ENCODE data around the gene RNF144A. TPM values are rescaled to one million over a fixed set of nuclear protein-coding genes. Genes with fewer than 3 reads are reported as not detected.

The RNF144A gene
- total and polyA plus RNA-seq, 2 of the 13 experiments (the other 11 are each of a cell fraction or from before 2014, with no cell fraction given), result 13.9 to 16.5 TPM

- FAIRE-seq, result no peak
- Histone ChIP-seq H2AFZ (ENCODE audit: low read length) (no peak overlapping the region), H3K4me1 (ENCODE audit: insufficient read depth, low read length) (no peaks in the 10 kb centered on the region), H4K20me1 (ENCODE audit: insufficient read depth, low read length) (no peaks in the 10 kb centered on the region), H3K9ac (ENCODE audit: insufficient read depth, low read depth, low read length) (no peak overlapping the region), H3K36me3 (replicated peaks in 1 of 2; ENCODE audit: control insufficient read depth in 1 of 2, insufficient read depth in 2 of 2, low read length in 2 of 2) (no peaks in the 10 kb centered on the region; a peak in 2 of 5 replicates), H3K4me3 (replicated peaks in 1 of 3; ENCODE audit: insufficient read depth in 1 of 3, low read depth in 2 of 3, low read length in 3 of 3) (no peak overlapping the region), H3K4me2 (ENCODE audit: low read depth, low read length) (no peak overlapping the region), H3K9me3 (ENCODE audit: low read length) (no peaks in the 10 kb centered on the region), H3K27ac (ENCODE audit: extremely low read length, insufficient read depth, low read length) (no peak overlapping the region), H3K79me2 (ENCODE audit: insufficient read depth, low read length) (no peaks in the 10 kb centered on the region), H3K27me3 (ENCODE audit: control insufficient read depth in 1 of 2, insufficient read depth in 2 of 2, low read length in 2 of 2) (no peaks in the 10 kb centered on the region)
- 89% methylated on average over 10 of the region's 10 CpGs for WGBS (ENCODE audit: low lambda C conversion rate)
- DNase-seq (ENCODE audit: low spot score), result peak; percentile 21
- BruUV-seq (replicated peaks), result no TSS peak
- TF ChIP-seq STAG1 (CRISPR knock-in tag; IDR thresholded peaks at IDR 0.05) (peak; percentile 47), SMC3 (IDR thresholded peaks at IDR 0.05; ENCODE audit: low read length) (0 out of 2 replicates have a peak, but pooled peaks have one; percentile 9), HDAC1 (CRISPR knock-in tag; IDR thresholded peaks at IDR 0.05) (no peak), CTCF (CRISPR knock-in tag; IDR thresholded peaks at IDR 0.05) (peak; percentile 26; the same call in 1 of the 2 replicates)
- ATAC-seq, result peak; percentile 80
- in situ Hi-C loops (cut with HindIII; ENCODE audit: extremely low pct_ligation_motif_present, low pct_unique_long_range_greater_than_20kb), result no loop called here
- CTCF ChIA-PET (ENCODE audit: low intra/inter-chr PET ratio, low total read pairs), result interaction anchor here (2.3 kb wide), 1 partner anchor 71 kb away, joined by 12 read pairs; no protein-coding TSS in a partner anchor
- POLR2A ChIA-PET, result no interaction called here
- intact Hi-C loops (cut with micrococcal nuclease; ENCODE audit: unreplicated experiment), result loop anchor here (1.0 kb wide), 1 partner anchor 71 kb away; no protein-coding TSS in a partner anchor
These were observed 51.3 kb downstream of the RNF144A start for GRCh38 chr2:6968319-6969100.

GRCh38 chr2:6970551-6970950 is 53.3 kb downstream of the RNF144A start:
- no peaks in the 10 kb centered on the region for H3K27me3 ChIP-seq (ENCODE audit: control insufficient read depth in 1 of 2, insufficient read depth in 2 of 2, low read length in 2 of 2)
- BruUV-seq (replicated peaks), result no TSS peak
- no peaks in the 10 kb centered on the region for H3K9me3 ChIP-seq (ENCODE audit: low read length)
- CTCF ChIA-PET (ENCODE audit: low intra/inter-chr PET ratio, low total read pairs), result no interaction called here
- no peaks in the 10 kb centered on the region for H3K4me1 ChIP-seq (ENCODE audit: insufficient read depth, low read length)
- TF ChIP-seq HOMEZ (CRISPR knock-in tag; IDR thresholded peaks at IDR 0.05; ENCODE audit: low read depth), result no peak
- TF ChIP-seq TGIF2 (CRISPR knock-in tag; IDR thresholded peaks at IDR 0.05), result no peak
- no peak overlapping the region for H3K4me2 ChIP-seq (ENCODE audit: low read depth, low read length)
- FAIRE-seq (no peak), DNase-seq (ENCODE audit: low spot score) (no peak), ATAC-seq (no peak)
- no peaks in the 10 kb centered on the region for H4K20me1 ChIP-seq (ENCODE audit: insufficient read depth, low read length)
- no peak overlapping the region for H2AFZ ChIP-seq (ENCODE audit: low read length)
- in situ Hi-C loops (cut with HindIII; ENCODE audit: extremely low pct_ligation_motif_present, low pct_unique_long_range_greater_than_20kb), result no loop called here
- H3K79me2 ChIP-seq (ENCODE audit: insufficient read depth, low read length), result no peaks in the 10 kb centered on the region
- no peaks in the 10 kb centered on the region; a peak in 2 of 5 replicates for H3K36me3 ChIP-seq (replicated peaks in 1 of 2; ENCODE audit: control insufficient read depth in 1 of 2, insufficient read depth in 2 of 2, low read length in 2 of 2)
- POLR2A ChIA-PET, result no interaction called here
- intact Hi-C loops (cut with micrococcal nuclease; ENCODE audit: unreplicated experiment), result no loop called here
- no CpG with 5 or more reads among the region's 1 CpG for WGBS (ENCODE audit: low lambda C conversion rate)
- H3K4me3 ChIP-seq (replicated peaks in 1 of 3; ENCODE audit: insufficient read depth in 1 of 3, low read depth in 2 of 3, low read length in 3 of 3), result no peak overlapping the region
- no peak overlapping the region for H3K9ac ChIP-seq (ENCODE audit: insufficient read depth, low read depth, low read length)
- no peak overlapping the region for H3K27ac ChIP-seq (ENCODE audit: extremely low read length, insufficient read depth, low read length)

All from HepG2 (cell line).